NK-92 (cell line): ENCODE results near the gene POLR3G.

Experiments used
- DNase-seq: peaks from one replicate; lab custom pipeline; 2025; ENCODE audit not compliant: unreplicated experiment; lab: John Stamatoyannopoulos, UW

POLR3G gene

GRCh38 chr5:90549729-90550275, 75.1 kb downstream of the POLR3G start:
- no peak for DNase-seq

- no peak for DNase-seq
Measured at GRCh38 chr5:90550963-90551362, 76.3 kb downstream of the POLR3G start.

- no peak for DNase-seq
Measured at GRCh38 chr5:90551376-90551775, 76.7 kb downstream of the POLR3G start.

DNA sequence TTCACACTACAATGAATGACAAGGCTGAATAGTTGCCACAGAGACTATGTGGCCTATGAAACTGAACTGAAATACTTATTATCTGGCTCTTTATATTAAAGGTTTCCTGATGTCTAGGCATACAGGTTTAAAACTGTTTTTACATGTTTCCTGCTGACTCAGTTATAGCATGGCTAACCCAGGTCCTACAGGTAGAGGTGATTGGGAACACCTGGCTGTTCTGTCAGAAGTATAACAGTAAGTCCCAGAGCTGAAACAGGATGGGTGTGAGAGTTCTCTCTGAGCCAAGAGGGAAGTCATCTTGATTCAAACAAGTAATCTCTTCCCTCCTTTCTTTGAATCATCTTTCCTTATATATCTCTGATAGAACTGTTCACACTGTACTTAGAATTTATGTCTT, 79.0 kb downstream of the POLR3G start:
- no peak for DNase-seq

DNA sequence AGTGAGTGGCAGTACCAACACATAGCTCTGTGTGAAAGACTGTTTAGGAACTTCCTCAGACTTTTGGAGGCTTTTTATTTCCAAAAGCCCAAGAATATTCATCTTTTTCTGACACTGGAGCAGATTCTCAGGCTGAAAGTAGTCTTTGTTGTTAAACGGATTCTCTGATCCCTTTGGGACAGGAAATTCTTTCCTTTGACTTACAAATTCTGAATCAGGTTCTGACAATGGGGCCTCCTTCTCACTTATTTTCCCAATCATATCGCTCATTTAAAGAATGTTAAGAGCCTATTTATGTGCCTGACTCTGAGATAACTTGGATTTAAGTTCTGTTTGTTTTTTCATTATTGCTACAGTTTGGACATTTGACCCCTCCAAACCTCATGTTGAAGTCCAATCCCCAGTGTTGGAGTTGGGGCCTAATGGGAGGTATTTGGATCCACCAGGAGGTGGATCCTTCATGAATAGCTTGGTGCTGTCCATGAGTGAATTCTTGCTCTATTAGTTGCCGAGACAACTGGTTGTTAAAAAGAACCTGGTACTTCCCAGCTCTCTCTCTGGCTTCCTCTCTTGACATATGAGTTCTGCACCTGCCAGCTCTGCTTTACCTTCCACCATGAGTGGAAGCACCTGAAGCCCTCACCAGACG, 79.8 kb downstream of the POLR3G start:
- DNase-seq = no peak

GRCh38 chr5:90555666-90556065, 81.0 kb downstream of the POLR3G start:
- DNase-seq = no peak

- DNase-seq = no peak
Measured at GRCh38 chr5:90557391-90557790, 82.7 kb downstream of the POLR3G start.

- no peak for DNase-seq
Measured at GRCh38 chr5:90557871-90558270, 83.2 kb downstream of the POLR3G start.

DNA sequence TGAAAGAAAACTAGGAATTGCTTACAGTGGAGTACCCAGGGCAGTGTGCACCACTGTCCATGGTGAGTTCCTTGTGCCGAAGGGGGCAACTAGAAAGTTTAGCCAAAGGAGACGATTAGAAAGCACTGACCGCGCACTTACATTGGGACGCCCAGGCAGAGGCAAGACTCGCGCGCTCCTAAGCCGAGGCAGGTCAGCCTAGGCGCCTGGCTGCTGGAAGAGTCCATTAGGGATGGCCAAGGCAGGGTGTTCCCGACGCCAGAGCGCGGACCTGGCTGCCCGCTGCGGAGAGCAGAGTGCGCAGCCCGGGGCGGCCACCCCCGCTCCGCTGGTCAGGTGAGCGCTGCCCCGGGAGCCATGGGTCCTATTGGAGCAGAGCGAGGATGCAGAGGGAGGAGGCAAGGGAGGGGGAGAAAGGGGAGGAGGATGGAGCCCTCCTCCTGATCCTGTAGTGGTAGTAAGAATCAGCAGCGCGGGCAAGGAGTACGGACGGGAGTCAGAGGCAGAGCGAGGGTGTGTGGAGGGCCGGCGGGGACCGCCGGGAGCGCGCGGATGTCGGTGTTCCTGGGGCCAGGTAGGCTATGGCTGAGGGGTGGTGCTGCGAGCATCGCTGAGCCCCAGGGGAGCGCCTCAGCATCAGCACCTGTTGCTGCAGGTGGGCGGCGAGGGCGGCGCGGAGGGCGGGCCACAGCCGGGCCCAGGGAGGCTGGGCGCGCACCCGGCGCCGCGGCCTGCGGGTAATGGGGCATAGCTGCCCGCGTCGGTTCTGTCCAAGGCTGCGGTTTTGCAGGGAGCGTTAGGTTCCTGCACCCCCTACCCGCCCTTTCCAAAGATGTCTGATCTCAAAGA, 83.9 kb downstream of the POLR3G start, which contains the start of gene ADGRV1:
Gene ADGRV1, plus strand, starts transcription at position 454 of the 849 bp plus-strand sequence. Its CDS starts 99 bp downstream, at position 553.
- DNase-seq = no peak

GRCh38 chr5:90560771-90561170, 86.1 kb downstream of the POLR3G start:
- DNase-seq = no peak

DNA sequence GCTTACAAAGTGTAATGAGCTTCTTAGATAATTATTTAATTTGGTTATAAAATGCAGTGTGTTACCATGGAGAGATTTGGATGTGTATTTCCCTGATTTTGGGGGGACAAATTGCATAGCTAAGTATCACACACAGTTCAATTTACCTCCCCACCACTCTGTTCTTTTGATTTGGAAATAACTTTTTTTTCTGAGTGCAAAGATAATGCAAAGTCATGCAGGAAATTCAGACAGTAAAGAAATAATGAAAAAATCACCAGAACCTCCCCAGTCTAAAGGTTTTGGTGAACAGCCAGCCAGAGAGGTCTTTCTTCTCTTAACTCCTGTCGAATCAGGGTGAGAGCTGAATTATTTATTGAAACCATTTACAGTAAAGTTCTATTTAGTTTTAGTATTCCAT, 87.1 kb downstream of the POLR3G start:
- DNase-seq = no peak

GRCh38 chr5:90562341-90562740, 87.7 kb downstream of the POLR3G start:
- no peak for DNase-seq

DNA sequence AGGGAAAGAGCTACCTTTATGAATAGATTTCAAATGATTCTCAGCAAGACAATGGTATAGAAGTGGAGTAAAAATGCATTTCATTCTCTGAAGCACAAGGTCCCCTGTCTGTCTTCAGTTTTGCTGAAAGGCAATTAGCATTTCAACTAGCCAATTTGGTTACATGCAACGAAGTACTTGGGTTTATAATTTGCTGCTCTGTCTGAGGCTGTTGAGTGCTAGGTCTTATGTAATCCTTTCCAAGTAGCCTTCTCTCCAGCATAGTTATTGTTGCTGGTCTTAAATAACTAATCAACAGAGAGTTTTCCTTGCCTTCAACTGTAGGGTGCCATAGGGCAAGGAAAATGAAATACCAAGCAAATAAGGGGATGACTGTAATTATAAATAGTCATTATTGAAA, 88.4 kb downstream of the POLR3G start:
- DNase-seq = no peak
